Measurements from ENCODE around the gene SETD2. TPM values are rescaled to one million over a fixed set of nuclear protein-coding genes. Genes with fewer than 3 reads are reported as not detected.

SETD2 gene
- total and polyA plus RNA-seq, 9 of the 15 experiments (the other 6 are each of a cell fraction or from before 2014, with no cell fraction given): 8.2 to 44.0 (median 33.6) TPM

GRCh38 chr3:47016934-47017435 is 146.9 kb downstream of the SETD2 start (continued):
- TF ChIP-seq, protein P1, sequence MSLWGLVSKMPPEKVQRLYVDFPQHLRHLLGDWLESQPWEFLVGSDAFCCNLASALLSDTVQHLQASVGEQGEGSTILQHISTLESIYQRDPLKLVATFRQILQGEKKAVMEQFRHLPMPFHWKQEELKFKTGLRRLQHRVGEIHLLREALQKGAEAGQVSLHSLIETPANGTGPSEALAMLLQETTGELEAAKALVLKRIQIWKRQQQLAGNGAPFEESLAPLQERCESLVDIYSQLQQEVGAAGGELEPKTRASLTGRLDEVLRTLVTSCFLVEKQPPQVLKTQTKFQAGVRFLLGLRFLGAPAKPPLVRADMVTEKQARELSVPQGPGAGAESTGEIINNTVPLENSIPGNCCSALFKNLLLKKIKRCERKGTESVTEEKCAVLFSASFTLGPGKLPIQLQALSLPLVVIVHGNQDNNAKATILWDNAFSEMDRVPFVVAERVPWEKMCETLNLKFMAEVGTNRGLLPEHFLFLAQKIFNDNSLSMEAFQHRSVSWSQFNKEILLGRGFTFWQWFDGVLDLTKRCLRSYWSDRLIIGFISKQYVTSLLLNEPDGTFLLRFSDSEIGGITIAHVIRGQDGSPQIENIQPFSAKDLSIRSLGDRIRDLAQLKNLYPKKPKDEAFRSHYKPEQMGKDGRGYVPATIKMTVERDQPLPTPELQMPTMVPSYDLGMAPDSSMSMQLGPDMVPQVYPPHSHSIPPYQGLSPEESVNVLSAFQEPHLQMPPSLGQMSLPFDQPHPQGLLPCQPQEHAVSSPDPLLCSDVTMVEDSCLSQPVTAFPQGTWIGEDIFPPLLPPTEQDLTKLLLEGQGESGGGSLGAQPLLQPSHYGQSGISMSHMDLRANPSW (CRISPR knock-in tag; IDR thresholded peaks at IDR 0.05): no peak
- TF ChIP-seq KDM5B (IDR thresholded peaks at IDR 0.05; ENCODE audit: insufficient replicate concordance, low read depth, low read length) (no peak), ZNF695 (CRISPR knock-in tag; IDR thresholded peaks at IDR 0.05) (no peak), ZNF551 (CRISPR knock-in tag; IDR thresholded peaks at IDR 0.05) (no peak), RAD51 (IDR thresholded peaks at IDR 0.05; ENCODE audit: borderline replicate concordance, low read depth) (no peak), CAMTA2 (CRISPR knock-in tag; conservative IDR thresholded peaks at IDR 0.05) (no peak), PRPF4 (IDR thresholded peaks at IDR 0.05; ENCODE audit: insufficient read depth, low read depth, low read length, poor library complexity, severe bottlenecking) (no peak), ZNF696 (CRISPR knock-in tag; conservative IDR thresholded peaks at IDR 0.05) (no peak), NR4A1 (CRISPR knock-in tag; IDR thresholded peaks at IDR 0.05) (no peak), NR4A1 (tag; IDR thresholded peaks at IDR 0.05) (no peak), DDX20 (tag; IDR thresholded peaks at IDR 0.05; ENCODE audit: low read depth) (no peak), ZNF324 (CRISPR knock-in tag; IDR thresholded peaks at IDR 0.05) (no peak), PHB (CRISPR knock-in tag; IDR thresholded peaks at IDR 0.05) (no peak), HDAC1 (IDR thresholded peaks at IDR 0.05) (peak in 1 of 2 experiments; percentile 71; a peak in 2 of 4 replicates), TEAD1 (CRISPR knock-in tag; IDR thresholded peaks at IDR 0.05) (0 out of 4 replicates have a peak, but pooled peaks of 1 of the 2 experiments have one; percentile 56), NUFIP1 (IDR thresholded peaks at IDR 0.05; ENCODE audit: partially characterized antibody) (no peak), NCOA4 (IDR thresholded peaks at IDR 0.05; ENCODE audit: partially characterized antibody) (no peak), TAF9B (IDR thresholded peaks at IDR 0.05; ENCODE audit: partially characterized antibody) (no peak), CEBPB (tag; IDR thresholded peaks at IDR 0.05) (no peak), HSF4 (CRISPR knock-in tag; IDR thresholded peaks at IDR 0.05; ENCODE audit: borderline replicate concordance) (no peak), BCL6 (CRISPR knock-in tag; IDR thresholded peaks at IDR 0.05) (no peak), PRMT5 (CRISPR knock-in tag; IDR thresholded peaks at IDR 0.05) (no peak), ZBTB1 (CRISPR knock-in tag; IDR thresholded peaks at IDR 0.05; ENCODE audit: borderline replicate concordance, low read depth) (no peak), ZNF347 (CRISPR knock-in tag; IDR thresholded peaks at IDR 0.05; ENCODE audit: low read depth) (no peak), E2F3 (CRISPR knock-in tag; IDR thresholded peaks at IDR 0.05) (no peak), ZNF699 (CRISPR knock-in tag; IDR thresholded peaks at IDR 0.05; ENCODE audit: insufficient replicate concordance) (no peak)
- TF ChIP-seq, protein P2, sequence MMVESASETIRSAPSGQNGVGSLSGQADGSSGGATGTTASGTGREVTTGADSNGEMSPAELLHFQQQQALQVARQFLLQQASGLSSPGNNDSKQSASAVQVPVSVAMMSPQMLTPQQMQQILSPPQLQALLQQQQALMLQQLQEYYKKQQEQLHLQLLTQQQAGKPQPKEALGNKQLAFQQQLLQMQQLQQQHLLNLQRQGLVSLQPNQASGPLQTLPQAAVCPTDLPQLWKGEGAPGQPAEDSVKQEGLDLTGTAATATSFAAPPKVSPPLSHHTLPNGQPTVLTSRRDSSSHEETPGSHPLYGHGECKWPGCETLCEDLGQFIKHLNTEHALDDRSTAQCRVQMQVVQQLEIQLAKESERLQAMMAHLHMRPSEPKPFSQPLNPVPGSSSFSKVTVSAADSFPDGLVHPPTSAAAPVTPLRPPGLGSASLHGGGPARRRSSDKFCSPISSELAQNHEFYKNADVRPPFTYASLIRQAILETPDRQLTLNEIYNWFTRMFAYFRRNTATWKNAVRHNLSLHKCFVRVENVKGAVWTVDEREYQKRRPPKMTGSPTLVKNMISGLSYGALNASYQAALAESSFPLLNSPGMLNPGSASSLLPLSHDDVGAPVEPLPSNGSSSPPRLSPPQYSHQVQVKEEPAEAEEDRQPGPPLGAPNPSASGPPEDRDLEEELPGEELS (CRISPR knock-in tag; IDR thresholded peaks at IDR 0.05; ENCODE audit: borderline replicate concordance): no peak
